SKM-1 treated with dmso at 0.1 percent for 144 hours (cell line): ENCODE results near the gene STK17B.

Experiments used
- DNase-seq: peaks from one replicate; lab custom pipeline; 2025; ENCODE audit not compliant: unreplicated experiment; lab: John Stamatoyannopoulos, UW

Gene STK17B

DNA sequence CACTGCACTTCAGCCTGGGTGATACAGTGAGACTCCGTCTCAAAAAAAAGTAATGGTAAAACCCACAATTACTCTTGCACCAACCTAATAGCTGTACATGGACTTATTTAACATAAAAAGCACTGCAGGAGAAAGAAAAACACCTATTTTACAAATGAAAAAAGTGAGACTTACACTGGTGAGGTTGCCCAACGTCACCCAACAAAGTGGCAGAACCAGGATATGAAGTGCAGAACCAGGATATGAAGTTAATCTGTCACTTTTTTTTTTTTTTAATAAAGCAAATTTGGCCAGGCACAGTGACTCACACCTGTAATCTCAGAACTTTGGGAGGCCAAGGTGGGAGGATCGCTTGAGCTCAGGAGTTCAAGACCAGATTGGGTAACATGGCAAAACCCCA is 13.5 kb upstream of the STK17B start:
- no peak for DNase-seq

DNA sequence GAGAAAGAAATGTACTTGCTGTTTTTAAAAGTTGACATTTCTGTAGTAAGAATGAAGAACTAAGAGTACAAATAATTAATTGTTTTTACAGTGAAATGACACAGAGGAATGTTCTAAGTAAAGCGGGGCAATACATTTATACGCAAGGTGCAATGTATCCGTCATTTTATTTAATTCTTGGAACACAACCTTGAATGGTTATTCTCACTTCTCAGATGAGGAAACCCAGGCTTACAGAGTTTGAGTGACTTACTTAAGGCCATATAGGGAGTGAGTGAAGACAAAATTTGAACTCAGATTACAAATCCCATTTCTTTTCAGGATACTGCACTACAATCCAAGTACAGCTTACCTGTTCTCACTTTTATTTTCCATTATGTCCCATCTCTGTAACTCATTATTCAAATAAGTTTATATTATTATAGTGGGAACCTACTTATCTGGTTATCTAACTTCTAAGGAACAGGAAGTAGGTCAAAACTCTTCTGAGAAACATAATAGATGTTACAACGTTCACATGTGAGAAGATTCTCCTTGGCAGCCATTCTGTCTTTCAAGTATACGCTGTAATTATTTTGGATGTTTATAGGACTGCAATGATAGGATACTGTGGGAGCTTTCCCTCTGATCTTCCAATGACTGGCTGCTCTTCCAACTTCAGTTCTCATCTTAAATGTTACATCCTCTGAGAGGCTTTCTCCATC is 12.3 kb upstream of the STK17B start:
- no peak for DNase-seq

DNA sequence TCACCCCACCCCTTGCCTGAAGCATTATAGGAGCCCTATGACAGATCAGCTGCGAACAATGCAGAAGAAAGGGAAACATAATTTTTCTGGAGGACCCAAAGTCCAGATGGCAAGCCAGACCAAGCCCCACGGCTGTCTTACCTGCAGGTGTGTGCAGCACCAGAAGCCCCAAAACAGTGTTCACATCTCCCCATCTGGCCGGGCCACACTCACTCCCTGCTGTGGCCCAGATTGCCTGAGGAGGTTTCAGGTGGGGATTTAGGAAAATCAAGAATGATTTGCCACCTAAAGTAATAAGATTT is 11.7 kb upstream of the STK17B start:
- DNase-seq = no peak

DNA sequence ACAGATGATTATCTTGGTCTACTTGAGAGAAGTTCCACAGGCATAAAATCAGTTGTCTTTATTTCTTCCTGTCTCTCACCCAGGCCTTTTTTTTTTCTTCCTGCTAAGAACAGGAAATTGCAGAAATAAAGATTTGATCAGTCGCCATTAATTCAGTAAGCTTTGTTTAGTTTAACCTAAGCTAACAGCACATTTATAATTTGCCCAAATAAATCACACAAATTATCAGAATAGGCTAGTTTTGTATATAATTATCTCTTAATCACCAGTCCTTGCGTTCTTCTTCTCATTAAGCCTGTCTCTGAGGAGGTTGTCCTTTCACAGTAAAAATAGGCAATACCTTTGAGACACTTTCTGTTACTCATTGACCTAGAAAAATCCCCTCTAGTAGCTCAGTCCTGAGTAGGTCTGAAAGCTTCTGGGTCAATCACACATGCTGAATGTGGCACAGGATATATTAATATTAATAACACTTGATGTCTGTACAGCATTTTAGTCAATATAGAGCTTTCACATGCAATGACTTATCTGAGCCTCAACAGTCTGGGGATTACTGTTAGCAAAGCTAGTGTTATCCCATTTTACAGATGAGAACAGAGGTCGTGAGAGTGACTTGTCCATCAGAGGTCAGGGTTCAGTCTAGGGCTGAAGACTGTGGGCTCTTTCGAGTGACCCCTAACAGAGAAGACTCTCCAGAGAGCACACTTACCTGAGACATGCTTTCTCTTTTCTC is 11.2 kb upstream of the STK17B start:
- no peak for DNase-seq

DNA sequence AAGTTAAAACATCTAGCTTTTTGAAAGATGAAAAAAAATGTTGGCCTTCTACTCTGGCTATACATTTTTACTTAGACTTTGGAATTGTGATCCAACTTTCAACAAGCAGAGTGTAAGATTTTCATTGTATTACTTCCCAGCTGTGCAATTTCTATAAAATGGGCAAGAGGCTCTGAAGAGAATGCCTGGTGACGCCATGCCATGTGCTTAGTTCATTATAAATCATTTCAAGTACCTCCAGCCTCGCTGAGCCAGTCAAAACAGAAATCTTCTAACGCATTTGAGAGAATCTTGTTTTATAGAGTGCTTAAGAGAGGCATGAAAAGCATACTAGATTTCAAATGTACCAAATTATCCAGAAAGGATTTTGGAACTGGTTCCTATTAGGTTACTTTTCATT is 10.1 kb upstream of the STK17B start:
- no peak for DNase-seq

DNA sequence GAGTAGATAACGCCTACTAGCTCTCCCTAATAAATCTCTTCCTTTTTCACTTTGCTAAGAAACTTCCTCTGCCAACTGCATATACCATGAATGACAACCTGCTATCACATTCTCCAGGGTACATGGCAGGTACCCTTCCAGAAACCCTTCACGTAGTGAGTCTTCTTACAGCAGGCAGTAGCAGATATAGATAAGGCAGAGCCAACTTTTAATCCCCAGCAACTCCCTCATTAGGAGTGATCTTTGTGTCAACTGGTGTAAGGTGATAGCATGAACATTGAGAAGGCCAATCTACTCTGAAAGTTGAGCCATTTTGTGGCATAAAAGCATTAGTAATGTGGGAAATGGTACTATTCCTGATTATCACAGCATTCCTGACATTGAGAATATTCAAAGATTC is 5.7 kb upstream of the STK17B start:
- DNase-seq = no peak

DNA sequence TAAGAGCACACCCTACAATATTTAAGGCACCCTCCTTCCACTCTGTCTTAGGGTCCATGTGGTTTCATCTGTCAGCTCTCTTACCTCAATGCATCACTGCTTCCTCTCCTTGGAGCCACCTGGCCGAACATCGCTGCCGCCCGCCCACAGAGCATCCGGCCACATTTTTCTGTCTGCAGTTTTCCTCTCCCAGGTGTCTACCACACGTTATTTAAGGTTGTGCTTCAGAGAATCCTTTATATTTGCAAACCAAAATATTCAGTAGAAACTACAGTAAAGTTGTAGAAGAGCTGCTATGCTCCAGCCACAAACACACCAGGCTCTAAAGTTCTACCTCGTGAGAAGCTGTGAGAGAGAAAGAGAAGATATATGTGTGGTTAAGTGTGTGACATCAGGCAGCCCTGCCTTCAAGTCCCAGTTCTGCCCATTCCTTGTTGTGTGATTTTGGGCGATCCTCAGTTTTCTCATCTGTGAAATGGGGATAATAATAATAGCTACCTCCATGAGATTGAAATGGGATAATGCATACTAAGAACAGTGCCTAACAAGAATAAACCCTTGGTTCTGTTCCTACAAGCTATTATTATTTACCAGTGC is 4.9 kb upstream of the STK17B start:
- no peak for DNase-seq

DNA sequence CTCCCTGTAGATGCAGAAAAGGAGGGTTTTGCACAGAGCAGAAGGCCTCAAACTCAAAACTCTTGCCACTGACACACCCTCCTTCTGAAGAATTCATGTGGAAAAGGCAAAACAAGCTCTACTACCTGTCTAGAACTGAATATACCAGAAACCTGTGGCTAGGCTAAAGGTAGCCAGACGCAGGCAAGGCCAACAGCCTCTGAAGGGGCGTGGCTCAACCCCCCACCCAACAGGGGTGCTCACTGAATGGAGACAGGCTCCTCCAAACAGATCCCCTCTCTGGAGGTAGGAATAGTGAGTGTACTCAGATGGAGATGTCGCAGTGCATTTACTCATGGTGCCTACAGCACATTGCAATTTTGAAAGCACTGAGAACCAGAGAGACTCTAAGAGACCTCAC is 3.0 kb upstream of the STK17B start:
- DNase-seq = no peak

DNA sequence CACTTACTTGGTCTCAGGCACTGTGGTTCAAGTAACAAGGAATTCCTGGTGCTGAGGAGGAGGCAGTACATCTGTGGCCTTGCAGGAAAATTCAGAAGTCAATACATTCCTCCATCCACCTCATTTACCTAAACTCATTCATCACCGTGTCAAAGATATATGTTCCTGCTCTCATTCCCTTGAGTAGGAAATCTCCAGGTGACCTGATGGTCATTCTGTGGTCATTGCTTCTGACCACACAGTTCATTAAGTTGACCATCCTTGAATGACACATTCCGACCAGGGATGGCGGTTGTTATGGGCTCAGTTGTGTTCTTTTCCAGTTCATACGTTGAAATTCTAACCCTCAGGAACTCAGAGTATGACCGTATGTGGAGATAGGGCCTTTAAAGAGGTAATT is 2.1 kb upstream of the STK17B start:
- no peak for DNase-seq

DNA sequence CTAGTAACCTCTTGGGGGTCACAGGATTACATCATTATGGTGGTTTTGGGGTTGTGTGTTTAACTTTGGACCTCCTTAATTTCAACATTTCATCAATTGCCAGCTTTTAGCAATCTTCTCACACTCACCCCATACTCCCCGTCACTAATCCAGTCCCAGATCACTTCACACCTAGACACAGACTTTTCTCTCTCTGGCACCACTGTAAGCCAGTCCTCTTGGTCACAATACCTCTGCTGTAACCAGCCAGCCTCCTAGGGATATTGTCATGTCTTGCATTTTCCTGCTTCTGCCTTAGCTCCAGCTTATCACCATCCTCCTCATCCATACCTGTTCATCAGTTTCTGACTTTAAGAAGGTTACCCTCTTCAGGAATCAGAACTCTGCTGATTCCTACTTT is 1.6 kb upstream of the STK17B start:
- no peak for DNase-seq

DNA sequence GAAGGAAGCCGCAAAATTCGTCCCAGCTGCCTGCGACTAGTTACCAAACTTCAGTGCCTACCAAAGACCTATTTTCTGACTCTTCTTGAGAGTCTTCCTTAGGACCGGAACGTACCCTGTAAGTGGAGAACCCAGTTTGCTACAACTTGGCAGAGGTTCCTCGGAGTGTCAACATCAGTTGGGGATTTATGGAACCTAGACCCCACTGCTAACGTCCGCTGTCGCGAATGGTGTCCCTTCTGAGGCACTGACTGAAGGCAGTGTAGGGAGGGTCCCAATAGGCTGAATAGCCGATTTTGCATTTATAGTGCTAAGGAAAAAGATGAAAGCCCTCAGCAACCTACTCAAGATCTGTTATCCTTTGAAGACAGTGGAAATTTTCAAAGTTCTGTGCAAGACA is 568 bp upstream of the STK17B start:
- no peak for DNase-seq

DNA sequence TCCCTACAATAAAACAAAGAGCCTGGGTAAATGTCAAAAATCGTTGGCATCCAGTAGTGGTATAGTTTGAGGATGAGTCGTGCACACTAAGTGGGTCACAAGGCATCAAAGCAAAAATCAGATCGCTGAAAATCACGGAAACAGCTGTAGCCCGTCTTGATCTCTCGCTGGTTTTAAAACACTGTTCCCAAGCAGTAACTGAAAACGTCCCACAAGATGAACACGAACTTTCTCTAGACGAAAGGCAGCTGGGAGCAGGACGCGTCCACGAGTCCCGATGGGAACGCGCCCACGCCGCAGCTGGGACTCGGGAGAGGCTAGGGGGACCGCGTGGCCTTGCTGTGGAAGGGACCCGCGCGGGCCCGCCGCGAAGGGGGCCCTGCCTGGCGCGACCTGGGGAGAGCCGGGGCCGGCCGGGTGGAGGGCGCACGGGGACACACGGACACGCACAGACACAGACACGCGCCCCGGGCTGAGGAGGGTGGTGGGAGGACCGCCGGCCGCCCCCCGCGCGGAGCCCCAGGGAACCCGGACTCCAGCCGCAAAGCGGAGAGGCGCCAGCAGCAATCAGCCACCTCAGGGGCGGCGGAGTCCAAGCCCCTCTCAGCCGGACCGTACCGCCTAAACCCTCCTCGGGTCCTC is 651 bp downstream of the STK17B start:
- no peak for DNase-seq

DNA sequence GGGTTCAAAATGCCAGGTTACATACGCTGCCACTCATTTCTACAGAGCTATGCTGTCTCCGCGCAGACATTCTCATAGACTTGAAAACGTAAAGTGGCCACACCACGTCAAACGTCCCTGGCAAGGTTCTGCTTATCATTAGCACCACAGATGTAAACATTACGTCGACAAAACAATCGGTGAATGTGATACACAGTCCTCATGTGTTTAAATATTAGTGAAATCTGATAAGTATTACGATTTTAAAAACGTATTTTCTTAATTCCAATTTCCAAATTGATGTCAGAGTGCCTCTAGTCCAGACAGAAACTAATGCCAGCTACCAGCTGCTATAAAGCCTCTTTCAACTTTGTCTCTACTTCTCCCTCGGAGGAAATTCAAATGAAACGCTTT is 1.2 kb downstream of the STK17B start:
- peak; percentile 28 for DNase-seq

DNA sequence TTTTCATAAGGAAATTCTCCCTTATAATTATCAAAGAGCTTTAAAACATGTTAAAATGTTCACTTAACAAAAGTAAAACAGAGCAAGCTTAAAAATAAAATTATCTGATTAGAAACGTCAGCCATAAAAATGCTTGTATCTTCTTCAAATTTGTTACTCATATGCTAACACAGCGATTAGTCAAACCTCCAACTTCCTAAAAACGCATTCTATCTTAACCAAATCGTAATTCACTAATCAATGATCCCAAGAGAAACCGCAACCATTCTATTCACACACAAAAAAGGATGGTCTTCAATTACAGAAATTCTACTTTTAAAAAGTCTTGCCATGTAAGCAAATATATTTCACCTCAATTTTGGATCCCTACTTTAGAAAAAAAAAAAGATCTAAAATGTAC is 1.9 kb downstream of the STK17B start:
- DNase-seq = peak; percentile 42

DNA sequence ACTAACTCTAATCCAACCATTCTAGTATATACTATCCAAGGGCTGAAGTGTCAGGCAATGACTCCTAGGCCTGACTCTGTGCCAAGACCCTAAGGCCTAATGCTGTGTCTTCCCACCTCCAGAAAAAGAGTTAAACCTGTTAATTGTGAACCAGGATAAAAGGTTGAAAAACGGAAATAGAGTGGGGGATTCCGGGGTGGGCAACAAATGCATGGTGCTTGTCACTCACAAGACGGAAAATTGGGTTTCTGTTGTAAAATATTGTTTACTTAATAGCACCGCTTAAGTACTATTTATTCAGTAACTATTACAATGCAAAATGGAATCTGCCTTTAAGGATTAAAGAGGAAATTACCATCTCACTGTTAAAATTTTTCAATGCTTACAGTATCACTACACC is 3.2 kb downstream of the STK17B start:
- no peak for DNase-seq

DNA sequence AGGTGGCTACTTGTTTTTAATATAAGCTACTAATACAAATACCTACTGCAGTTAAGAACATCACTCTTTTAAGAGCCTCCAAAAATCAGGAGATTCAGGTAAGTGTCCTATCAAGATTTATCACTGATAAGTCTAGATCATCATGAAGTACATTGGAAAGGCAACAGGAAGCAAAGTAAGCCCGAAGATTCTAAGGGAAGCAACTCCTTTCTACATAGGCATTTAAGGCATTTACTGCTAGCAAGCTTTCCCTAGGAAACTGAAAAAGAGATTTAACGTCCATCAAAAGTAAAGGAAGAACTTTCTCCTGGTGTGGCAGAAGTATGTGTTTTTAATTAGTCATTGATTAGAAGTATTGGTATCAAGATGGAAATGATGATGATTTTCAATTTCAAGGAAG is 3.7 kb downstream of the STK17B start:
- DNase-seq = no peak

DNA sequence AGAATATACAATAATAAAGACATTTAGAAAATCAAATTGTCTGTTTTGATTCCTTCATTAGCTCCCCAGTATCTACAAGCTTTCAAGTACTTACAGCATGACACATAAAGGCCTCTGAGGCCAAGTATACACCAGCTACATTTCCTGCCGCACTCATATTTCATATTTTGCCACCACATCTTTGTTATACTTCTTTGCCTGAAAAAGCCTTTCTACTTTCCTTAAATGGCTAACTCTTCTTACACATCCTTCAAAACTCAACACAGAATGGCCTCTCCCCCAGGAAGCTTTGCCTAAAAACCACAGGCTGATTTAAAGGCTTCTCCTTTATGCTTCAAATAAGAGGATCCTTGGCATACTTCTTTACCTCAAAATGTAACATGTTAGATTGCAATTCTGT is 4.5 kb downstream of the STK17B start:
- DNase-seq = peak; percentile 44

DNA sequence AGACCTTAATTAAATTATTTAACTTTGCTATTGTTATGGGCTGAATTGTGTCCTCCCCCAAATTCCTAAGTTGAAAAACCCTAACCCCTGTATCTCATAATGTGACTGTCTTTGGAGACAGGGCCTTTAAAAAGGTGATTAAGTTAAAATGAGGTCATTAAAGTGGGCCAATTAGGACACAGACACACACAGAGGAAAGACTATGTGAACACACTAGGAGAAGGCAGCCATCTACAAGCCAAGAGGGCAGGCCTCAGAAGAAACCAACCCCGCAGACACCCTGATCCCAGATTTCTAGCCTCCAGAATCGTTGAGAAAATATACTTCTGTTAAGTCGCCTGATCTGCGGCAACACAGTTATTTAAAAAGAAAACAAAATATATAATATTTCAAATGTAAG is 6.4 kb downstream of the STK17B start:
- DNase-seq = no peak

DNA sequence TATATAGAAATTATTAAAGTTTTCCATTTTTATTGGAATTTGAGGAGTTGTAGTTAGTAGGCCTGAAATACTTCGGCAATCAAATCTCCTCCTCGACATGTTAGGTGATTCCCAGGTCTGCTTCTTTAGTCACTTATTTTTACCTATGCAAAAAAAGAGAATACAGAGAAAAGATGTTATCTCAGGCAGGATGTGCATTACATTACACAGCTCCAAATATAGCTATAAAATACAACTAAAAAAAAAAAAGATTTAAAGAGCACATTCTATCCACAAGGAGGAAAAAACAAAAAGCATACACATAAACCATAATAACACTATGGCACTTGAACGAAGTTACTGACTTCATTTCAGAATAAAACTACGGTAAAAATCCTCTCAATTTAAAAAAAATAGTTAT is 8.1 kb downstream of the STK17B start:
- DNase-seq = no peak

DNA sequence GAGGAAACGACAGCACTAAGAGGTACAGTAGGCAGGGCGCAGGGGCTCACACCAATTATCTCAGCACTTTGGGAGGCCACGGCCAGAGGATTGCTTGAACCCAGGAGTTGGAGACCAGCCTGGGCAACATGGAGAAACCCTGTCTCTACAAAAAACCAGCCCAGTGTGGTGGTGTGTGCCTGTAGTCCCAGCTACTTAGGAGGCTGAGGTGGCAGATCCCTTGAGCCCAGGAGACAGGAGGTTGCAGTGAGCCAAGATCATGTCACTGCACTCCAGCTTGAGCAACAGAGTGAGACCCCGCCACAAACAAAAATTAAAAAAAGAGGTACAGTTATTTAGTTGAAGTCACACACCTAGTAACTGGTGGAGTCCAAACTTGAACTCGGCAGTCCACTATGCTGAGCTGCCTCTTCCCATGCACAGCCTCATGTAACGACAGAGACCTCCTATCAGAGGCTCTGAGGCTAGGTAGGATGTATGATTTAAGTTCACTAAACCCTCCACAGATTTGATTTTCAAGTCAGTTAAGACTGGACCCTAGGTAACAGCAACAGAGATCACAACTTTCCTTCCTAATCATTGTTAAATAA is 8.7 kb downstream of the STK17B start:
- no peak for DNase-seq

DNA sequence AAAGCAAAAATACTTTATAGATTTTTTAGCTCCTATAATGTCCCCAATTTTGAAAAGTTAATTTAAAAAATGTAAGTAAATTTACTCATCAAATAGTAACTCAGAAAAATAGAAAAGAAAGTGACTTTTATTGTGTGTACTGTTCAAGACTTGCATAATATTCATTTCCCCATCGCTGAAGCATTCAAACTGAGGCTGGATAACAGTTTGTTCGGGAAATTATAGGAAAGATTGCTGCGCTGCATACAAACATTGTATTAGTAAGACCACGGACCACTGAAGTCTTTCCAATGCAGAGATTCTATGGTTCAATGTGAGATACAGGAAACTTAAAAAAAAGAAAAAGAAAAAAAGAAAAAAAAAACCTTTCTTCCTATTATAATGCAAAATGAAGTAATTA is 10.4 kb downstream of the STK17B start:
- peak; percentile 23 for DNase-seq

DNA sequence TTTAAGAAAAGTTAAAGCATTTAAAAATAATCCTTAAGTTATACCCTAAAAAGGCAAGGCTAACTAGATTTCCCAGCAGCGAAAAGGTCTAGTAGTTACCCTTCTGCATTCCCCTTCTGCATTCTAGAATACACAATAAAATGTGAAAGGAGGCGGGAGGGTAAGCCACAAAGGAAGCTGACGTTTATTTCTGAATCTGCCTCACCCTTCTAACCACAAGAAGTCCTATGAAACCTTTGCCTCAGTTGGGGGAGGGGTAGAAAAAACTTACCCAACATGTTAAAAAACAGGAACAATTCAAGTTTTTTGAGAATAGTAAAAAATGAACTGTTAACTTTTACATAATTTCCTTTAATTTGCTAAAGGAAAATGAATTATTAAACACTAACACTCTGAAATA is 11.3 kb downstream of the STK17B start:
- DNase-seq = peak; percentile 98
